ENCODE data around the gene FAM237A. TPM values are rescaled to one million over a fixed set of nuclear protein-coding genes. Genes with fewer than 3 reads are reported as not detected.

FAM237A gene
- not detected for total RNA-seq

DNA sequence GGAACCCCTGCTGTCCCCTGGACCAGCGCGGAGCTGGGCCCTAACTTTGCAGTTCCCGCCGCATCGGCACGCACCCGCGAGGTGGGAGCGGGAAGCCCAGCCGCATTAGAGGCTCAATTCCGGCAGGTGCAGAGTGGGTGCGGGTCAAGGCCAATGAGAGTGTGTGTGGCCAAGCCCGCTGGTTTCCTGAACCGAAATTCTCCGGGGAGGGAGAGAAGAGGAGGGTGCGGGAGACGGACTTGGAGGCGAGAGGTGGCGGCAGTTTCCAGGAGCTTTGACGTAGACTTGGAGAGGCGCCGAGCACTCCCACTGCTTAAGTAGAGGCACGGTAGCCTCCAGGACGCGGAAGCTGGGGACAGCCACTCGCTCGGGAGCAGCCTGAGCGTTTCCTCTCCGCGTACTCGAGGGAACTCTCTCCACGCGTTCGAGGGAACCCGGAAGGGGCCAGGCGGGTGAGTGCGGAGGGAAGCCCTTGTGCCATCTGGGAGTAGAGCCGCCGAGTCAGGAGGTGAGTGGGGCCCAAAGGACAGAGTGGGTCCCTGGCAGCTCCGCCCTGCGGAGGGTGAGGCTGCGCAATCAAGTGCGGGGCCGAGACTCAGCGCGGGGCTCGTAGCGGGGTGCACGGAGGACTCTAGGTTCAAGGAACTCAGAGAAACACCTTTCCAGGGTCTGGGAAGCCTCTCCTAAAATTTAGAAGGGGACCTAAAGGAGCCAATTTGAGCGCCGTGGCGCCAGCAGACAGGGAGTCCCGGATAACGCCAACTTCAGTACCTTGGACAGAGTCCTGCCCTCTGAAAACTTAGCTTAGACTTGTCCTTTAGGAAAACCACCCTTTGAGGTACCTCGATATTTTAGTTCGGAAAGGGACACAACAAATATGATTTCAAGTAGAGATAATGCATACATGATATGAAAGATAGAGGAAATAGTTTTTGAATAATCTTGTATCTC lies at the start of gene FAM237A:
Gene FAM237A, plus strand, starts transcription at position 413 of the 951 bp plus-strand sequence. CDS start 1,750 bp downstream, outside the sequence.
- Histone ChIP-seq H3K4me1 (peaks cover 0 to 7% (median 0%) of the 10 kb centered on the region in 3 donors), H3K27me3 (peaks cover 0 to 51% (median 5%) of the 10 kb centered on the region in 4 donors), H3K4me3 (no peak within 1 kb of the TSS), H3K9me3 (no peaks in the 10 kb centered on the region), H3K27ac (no peak within 1 kb of the TSS), H3K36me3 (no peaks in the 10 kb centered on the region)
- WGBS, 2 donors = 13 to 14% methylated on average over 16 to 21 of the region's 56 CpGs
- no peak for DNase-seq
- intact Hi-C loops (cut with DNase I) = no loop called here
- TF ChIP-seq, protein P1, sequence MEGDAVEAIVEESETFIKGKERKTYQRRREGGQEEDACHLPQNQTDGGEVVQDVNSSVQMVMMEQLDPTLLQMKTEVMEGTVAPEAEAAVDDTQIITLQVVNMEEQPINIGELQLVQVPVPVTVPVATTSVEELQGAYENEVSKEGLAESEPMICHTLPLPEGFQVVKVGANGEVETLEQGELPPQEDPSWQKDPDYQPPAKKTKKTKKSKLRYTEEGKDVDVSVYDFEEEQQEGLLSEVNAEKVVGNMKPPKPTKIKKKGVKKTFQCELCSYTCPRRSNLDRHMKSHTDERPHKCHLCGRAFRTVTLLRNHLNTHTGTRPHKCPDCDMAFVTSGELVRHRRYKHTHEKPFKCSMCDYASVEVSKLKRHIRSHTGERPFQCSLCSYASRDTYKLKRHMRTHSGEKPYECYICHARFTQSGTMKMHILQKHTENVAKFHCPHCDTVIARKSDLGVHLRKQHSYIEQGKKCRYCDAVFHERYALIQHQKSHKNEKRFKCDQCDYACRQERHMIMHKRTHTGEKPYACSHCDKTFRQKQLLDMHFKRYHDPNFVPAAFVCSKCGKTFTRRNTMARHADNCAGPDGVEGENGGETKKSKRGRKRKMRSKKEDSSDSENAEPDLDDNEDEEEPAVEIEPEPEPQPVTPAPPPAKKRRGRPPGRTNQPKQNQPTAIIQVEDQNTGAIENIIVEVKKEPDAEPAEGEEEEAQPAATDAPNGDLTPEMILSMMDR (IDR thresholded peaks at IDR 0.05) = no peak
- no peak for TF ChIP-seq POLR2A (IDR thresholded peaks at IDR 0.05)

- intact Hi-C loops (cut with DNase I) = no loop called here
These were observed 44.5 kb upstream of the FAM237A start for GRCh38 chr2:206597717-206598218.

DNA sequence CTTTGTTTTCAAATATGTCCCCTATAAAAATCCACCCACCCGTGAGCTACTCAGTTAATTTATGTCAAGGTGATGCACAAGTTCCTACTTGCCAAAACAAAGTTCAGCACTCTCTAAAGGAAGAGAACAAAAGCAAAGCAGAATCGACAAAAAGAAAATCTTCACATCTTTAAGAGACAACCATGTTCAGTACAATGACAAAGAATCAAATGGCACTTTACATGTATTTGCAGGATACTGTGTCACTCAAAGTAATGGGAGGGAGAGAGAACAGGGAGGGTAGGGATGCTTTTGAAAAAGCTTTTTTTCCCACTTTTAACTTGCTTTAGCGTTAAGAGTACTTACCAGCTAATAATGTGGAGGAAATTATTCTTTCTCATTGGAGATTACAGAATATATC lies 39.0 kb upstream of the FAM237A start:
- no peak for DNase-seq
- no peaks in the 10 kb centered on the region for H3K9me3 ChIP-seq
- intact Hi-C loops (cut with DNase I) = no loop called here
- WGBS, 2 donors = 36 to 39% methylated on average over 3 of the region's 3 CpGs
- H3K4me1 ChIP-seq = no peaks in the 10 kb centered on the region
- TF ChIP-seq POLR2A (IDR thresholded peaks at IDR 0.05) = no peak
- TF ChIP-seq, protein P1 (IDR thresholded peaks at IDR 0.05) = no peak
- H3K27me3 ChIP-seq = no peaks in the 10 kb centered on the region
- no peak overlapping the region for H3K4me3 ChIP-seq
- H3K27ac ChIP-seq = no peak overlapping the region
- H3K36me3 ChIP-seq = no peaks in the 10 kb centered on the region

More at GRCh38 chr2:206597717-206598218, 44.5 kb upstream of the FAM237A start:
- no peak for DNase-seq
- no peak overlapping the region for H3K4me3 ChIP-seq
- WGBS, 2 donors = 88 to 90% methylated on average over 3 of the region's 3 CpGs
- no peak overlapping the region for H3K27ac ChIP-seq
- H3K27me3 ChIP-seq = no peaks in the 10 kb centered on the region
- no peaks in the 10 kb centered on the region for H3K4me1 ChIP-seq
- no peaks in the 10 kb centered on the region for H3K36me3 ChIP-seq
- no peak for TF ChIP-seq POLR2A (IDR thresholded peaks at IDR 0.05)
- TF ChIP-seq, protein P1 (IDR thresholded peaks at IDR 0.05) = no peak
- H3K9me3 ChIP-seq = no peaks in the 10 kb centered on the region

- DNase-seq = no peak
- Histone ChIP-seq H3K27me3 (no peaks in the 10 kb centered on the region), H3K9me3 (no peaks in the 10 kb centered on the region), H3K36me3 (no peaks in the 10 kb centered on the region), H3K27ac (no peak overlapping the region), H3K4me1 (peaks cover 0 to 6% (median 0%) of the 10 kb centered on the region in 3 donors), H3K4me3 (no peak overlapping the region)
- intact Hi-C loops (cut with DNase I) = no loop called here
- WGBS, 2 donors = 71 to 78% methylated on average over 1 of the region's 1 CpG
- TF ChIP-seq, protein P1 (IDR thresholded peaks at IDR 0.05) = no peak
- no peak for TF ChIP-seq POLR2A (IDR thresholded peaks at IDR 0.05)
These were observed 31.8 kb upstream of the FAM237A start for GRCh38 chr2:206610451-206610850.

DNA sequence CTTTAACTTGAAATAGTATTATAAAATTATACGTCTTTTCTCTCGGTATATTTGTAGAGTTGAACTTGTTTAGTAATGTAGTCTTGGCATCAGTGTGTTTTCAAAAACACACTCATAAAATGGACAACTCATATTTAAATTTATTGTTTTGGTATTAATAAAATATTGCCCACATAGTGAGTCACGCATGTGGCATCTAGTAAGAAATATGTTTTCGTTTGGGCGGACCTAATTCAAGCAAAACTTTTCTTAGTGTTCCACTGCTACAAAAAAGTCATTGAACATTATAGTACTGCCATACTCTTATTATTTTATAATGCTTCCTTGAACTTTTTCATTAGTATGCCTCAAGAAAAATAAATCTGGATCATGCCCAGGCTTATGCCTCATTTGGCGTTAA lies 31.1 kb upstream of the FAM237A start:
- Histone ChIP-seq H3K9me3 (no peaks in the 10 kb centered on the region), H3K4me1 (peaks cover 0 to 6% (median 0%) of the 10 kb centered on the region in 3 donors), H3K36me3 (no peaks in the 10 kb centered on the region), H3K27ac (no peak overlapping the region), H3K4me3 (no peak overlapping the region), H3K27me3 (no peaks in the 10 kb centered on the region)
- no peak for DNase-seq
- WGBS, 2 donors = 41 to 49% methylated on average over 6 of the region's 6 CpGs
- TF ChIP-seq, protein P1 (IDR thresholded peaks at IDR 0.05) = no peak
- TF ChIP-seq POLR2A (IDR thresholded peaks at IDR 0.05) = no peak
- intact Hi-C loops (cut with DNase I) = no loop called here

Measured in esophagus squamous epithelium (tissue), 5 donors.